GM21717 (cell line): ENCODE results near the gene DENND5A.
"Not testable (repeated sequence)": the region's sequence is repeated elsewhere in the genome, so short reads cannot be mapped to it uniquely, and the experiment has no call there.

Experiments used
- ATAC-seq: cut with Tn5 transposase; IDR thresholded peaks from one replicate; pipeline ENCODE4 v1.9.1; 2021; ENCODE audit warnings: mild to moderate bottlenecking, moderate library complexity; ENCODE audit not compliant: unreplicated experiment

DENND5A gene

GRCh38 chr11:9266132-9266736, 1.1 kb upstream of the DENND5A start:
- no peak for ATAC-seq

- ATAC-seq: peak; percentile 22
Observed at GRCh38 chr11:9264316-9265210, 587 bp downstream of the DENND5A start.

- peak; percentile 63 for ATAC-seq
Observed at GRCh38 chr11:9263840-9264315, 1.3 kb downstream of the DENND5A start.

- not testable (repeated sequence) for ATAC-seq
Observed at GRCh38 chr11:9260838-9261146, 4.4 kb downstream of the DENND5A start.

- ATAC-seq: no peak
Observed at GRCh38 chr11:9259981-9260837, 4.9 kb downstream of the DENND5A start.

- not testable (repeated sequence) for ATAC-seq
Observed at GRCh38 chr11:9258279-9258678, 6.9 kb downstream of the DENND5A start.

GRCh38 chr11:9254416-9254815, 10.7 kb downstream of the DENND5A start:
- ATAC-seq: no peak

- no peak for ATAC-seq
Observed at GRCh38 chr11:9253086-9253485, 12.1 kb downstream of the DENND5A start.

- no peak for ATAC-seq
Observed at GRCh38 chr11:9251311-9251710, 13.8 kb downstream of the DENND5A start.

- peak; percentile 79 for ATAC-seq
Observed at GRCh38 chr11:9250139-9250582, 15.0 kb downstream of the DENND5A start.

GRCh38 chr11:9249252-9249651, 15.9 kb downstream of the DENND5A start:
- ATAC-seq: no peak

- ATAC-seq: no peak
Observed at GRCh38 chr11:9247863-9248262, 17.3 kb downstream of the DENND5A start.

GRCh38 chr11:9236242-9236641, 28.9 kb downstream of the DENND5A start:
- ATAC-seq: not testable (repeated sequence)

- no peak for ATAC-seq
Observed at GRCh38 chr11:9232482-9232881, 32.7 kb downstream of the DENND5A start.

GRCh38 chr11:9231848-9232177, 33.3 kb downstream of the DENND5A start:
- ATAC-seq: peak; percentile 64

GRCh38 chr11:9230296-9230695, 34.9 kb downstream of the DENND5A start:
- no peak for ATAC-seq

- ATAC-seq: no peak
Observed at GRCh38 chr11:9228091-9228490, 37.1 kb downstream of the DENND5A start.

- ATAC-seq: no peak
Observed at GRCh38 chr11:9225748-9226298, 39.3 kb downstream of the DENND5A start.

- ATAC-seq: no peak
Observed at GRCh38 chr11:9222654-9223053, 42.5 kb downstream of the DENND5A start.

GRCh38 chr11:9220853-9221252, 44.3 kb downstream of the DENND5A start:
- ATAC-seq: not testable (repeated sequence)

- no peak for ATAC-seq
Observed at GRCh38 chr11:9219572-9219971, 45.6 kb downstream of the DENND5A start.
